Kidney tubule cell (primary cell): ENCODE data around the gene CRTC1.
"Not testable (repeated sequence)": the region's sequence is repeated elsewhere in the genome, so short reads cannot be mapped to it uniquely, and the experiment has no call there.

Source experiments
- DNase-seq: peaks from one replicate; pipeline ENCODE4 v3.0.0-alpha.2; 2018; ENCODE audit warnings: low spot score

The CRTC1 gene

DNA sequence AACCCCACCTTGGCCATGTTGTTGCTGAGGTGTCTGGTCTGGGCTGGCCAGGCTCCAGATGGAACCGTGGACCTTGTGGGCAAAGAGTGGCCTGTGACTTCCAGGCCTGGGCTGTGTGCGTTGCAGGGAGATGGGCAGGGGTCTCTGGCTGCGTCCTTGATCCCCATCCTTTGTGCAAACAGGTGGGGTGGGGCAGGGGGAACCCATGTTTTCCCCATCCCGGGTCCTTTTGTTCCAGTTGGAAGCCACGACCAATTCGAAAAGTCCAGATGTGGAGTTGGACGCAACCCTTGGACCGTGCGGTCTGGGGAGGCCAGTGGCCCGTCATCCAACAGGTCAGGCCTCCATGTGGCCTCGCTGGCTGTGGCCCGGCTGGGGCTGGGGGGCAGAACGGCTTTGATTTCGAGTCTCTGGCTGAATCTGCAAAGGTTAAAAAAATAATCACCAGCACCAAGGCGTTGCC lies 120.7 kb downstream of the CRTC1 start:
- no peak for DNase-seq

DNA sequence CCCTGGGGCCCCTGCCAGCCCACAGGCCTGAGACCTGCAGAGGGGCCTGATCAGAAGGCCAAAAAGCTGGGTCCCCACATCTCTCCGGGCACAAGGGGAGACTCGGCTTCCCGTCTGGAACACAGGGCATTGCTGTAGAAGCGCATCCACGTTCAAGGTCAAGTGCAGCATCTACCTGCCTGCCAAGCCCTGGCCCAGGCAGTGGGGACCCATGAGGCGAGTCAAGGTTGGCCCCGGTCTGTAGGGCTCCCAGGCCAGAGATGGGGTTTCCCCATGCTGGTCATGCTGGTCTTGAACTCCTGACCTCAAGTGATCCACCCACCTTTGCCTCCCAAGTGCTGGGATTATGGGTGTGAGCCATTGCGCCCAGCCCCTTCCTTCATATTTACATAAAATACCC lies 121.2 kb downstream of the CRTC1 start:
- DNase-seq = no peak

DNA sequence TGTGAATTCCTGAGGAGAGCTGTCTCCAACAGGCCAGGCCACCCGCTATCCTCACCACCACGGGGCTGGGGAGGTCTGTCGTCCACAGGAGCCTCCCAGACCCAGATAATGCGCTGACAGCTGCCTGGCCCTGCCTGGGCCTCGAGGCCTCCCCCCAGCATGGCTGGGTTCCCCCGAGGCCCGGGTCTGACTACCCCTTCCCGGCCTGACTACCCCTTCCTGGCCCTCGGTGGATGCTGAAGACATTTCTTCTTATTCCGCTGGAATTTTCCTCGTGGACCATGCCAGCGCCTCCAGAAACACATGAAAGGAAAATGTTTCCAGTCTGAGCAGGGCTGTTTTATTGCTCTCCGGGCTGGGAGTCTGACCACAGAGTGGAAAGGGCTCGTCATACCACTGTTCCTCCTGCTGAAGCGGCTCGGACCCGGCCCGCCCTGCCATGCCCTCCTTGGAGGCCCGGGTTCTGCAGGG lies 124.4 kb downstream of the CRTC1 start:
- no peak for DNase-seq

DNA sequence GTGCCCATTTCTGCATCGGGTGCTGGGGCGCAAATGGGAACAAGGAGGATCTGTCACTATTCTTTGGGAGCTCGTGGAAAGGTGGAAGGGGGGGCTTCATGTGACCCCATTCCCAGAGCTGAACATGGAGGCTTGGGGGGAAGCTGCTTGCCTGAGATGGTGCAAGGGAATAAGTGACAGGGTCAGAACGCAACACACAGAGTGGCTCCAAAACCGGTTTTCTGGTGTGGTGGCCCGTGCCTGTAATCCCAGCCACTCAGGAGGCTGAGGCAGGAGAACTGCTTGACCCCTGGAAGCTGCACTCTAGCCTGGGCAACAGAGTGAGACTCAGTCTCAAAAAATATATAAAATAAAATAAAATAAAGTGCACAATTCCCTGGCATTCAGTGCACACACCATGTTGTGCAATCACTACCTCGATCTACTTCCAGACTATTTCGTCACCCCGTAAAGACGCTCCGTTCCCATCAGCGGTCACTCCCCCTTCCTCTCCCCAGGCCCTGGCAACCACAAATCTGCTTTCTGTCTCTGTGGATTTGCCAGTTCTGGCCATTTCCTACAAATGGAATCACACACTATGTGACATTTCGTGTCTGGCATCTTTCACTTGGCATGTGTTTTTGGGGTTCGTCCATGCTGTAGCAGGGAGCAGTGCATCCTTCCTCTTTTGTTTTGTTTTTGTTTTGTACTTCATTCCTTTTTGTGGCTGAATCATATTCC lies 125.8 kb downstream of the CRTC1 start:
- no peak for DNase-seq

DNA sequence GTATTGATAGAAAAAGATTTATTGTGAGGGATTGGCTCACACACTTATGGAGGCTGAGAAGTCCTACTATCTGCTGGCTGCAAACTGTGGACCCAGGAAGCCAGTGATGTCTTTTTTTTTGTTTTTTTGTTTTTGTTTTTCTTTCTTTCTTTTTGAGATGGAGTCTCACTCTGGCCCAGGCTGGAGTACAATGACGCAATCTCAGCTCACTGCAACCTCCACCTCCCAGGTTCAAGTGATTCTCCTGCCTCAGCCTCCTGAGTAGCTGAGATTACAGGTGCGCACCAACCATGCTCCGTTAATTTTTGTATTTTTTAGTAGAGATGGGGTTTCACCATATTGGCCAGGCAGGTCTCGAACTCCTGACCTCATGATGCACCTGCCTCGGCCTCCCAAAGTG lies 128.2 kb downstream of the CRTC1 start:
- DNase-seq = not testable (repeated sequence)

DNA sequence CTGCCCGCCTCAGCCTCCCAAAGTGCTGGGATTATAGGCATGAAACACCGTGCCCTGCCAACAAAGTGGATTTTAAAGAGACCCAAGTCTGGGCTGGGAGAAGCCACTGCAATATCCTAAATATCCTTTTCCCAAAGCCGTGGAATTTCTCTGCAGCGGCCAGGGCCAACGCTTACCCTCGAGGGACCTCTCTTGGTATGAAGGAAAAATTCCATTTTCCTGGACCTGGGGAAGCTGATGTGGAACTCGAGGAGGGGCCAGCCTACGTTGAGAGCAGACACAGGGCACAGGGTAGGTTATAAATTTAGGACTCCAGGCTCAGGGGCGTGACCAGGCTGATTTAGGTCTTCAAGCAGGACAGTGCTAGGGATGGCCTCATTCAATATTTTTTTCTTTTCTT lies 130.6 kb downstream of the CRTC1 start:
- DNase-seq = no peak

DNA sequence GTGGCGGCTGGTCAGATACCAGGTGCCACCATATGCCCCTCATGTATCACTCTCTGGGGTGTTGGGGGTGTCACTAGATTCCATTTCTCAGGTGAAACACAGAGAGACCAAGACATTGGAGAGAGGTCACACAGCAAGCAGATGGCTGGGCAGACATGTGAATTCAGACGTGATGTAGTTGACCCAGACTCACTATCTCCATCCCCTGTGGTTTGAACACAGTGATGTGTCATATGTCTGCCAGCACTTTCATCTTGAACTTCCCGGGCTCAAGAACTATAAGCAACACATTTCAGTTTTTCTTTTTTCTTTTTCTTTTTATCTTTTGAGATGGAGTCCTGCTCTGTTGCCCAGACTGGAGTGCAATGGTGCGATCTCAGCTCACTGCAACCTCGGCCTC lies 132.2 kb downstream of the CRTC1 start:
- DNase-seq = no peak

DNA sequence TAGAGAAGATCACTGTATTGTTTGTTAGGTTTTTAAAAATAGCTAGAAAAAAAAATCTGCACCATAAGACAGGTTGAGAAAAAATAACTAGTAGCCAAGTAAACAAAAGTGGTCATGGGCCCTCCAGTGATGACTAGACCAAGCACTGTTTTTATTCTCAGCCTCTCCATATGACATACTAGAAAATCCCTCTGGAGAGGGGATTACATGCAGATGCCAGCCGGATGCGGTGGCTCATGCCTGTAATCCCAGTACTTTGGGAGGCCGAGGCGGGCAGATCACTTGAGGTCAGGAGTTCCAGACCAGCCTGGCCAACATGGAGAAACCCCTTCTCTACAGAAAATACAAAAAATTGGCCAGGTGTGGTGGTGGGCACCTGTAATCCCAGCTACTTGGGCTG lies 133.2 kb downstream of the CRTC1 start:
- not testable (repeated sequence) for DNase-seq

DNA sequence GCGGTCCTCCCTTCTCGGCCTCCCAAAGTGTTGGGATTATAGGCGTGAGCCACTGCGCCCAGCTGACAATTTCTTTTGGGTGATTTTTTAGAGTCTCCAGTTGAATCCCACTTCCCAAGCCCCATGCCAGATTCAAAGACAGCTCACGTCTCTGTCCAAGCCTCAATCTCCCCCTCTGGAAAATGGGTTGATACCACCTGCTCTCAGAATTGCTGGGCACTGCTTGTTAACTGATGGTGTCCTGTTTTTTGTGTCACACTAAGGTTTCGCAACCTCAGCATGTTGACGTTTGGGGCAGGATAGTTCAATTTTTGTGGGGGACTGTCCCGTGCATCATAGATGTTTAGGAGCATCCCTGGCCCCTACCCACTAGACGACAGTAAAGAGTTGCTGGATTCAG lies 134.1 kb downstream of the CRTC1 start:
- no peak for DNase-seq

DNA sequence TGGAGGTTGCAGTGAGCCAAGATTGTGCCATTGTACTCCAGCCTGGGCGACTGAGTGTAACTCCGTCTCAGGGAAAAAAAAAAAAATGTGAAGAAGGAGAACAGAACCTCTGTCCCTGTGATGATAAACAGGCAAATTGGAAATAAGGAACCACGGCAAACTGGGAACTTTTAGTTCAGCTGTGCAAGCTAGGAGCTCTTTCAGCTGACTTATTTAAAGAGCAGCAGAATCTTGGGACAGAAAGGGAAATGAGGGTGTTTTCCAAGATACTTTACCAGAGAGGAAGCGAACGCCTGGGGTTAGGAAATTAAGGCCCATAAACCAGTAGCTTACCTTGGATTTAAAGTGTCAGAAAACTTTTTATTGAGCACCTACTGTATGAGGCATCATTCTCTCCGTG lies 145.3 kb downstream of the CRTC1 start:
- no peak for DNase-seq

DNA sequence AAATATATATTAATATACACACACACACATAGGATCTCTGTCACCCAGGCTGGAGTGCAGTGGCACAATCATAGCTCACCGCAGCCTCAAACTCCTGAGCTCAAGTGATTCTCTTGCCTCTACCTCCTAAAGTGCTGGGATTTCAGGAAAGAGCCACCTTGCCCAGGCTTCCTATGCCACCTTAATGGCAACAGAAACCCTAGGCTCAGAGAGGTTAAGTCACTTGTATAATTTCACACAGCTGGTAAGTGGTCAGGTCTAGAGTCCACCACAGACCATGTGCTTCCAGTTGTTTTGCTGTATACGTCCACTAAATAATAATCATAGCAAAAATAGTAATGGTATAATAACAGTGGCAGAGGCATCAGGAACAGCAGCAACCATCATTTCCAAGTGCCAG lies 147.0 kb downstream of the CRTC1 start:
- no peak for DNase-seq

DNA sequence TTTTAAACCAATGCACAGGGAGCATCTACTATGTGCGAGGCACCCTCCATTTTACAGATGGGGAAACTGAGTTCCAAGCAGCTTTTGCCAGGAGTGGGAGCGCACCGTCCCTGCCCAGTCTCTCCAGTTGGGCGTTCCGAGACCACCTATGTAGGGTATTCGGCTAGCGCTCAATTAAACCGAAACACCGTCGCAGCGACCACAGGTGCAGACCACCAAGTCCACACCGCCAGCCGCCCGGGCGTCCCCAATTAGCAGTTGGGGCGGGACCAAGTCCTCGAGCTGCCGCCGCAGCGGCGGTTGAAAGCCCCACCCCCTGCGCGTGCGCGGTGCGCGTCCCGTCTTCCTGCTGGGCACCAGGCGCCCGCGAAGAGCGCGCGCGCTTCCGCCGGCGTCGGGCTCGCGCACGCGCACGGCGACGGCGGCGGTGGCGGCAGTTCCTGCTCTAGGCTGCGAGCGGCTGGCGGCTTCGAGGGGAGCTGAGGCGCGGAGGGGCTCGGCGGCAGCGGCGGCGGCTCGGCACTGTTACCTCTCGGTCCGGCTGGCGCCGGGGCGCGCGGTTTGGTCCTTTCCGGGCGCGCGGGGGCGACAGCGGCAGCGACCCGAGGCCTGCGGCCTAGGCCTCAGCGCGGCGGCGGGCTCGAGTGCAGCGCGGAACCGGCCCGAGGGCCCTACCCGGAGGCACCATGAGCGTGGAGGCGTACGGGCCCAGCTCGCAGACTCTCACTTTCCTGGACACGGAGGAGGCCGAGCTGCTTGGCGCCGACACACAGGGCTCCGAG lies 148.2 kb downstream of the CRTC1 start, which contains the start of gene UPF1:
UPF1 (plus strand) TSS at position 436 of the 782 bp plus-strand sequence; CDS start at position 687, 251 bp downstream.
- DNase-seq = peak; percentile 92
